GM19395 (cell line): ENCODE measurements around the gene INTS7.
"Not testable (repeated sequence)": the region's sequence is repeated elsewhere in the genome, so short reads cannot be mapped to it uniquely, and the experiment has no call there.

ENCODE experiments used
- ATAC-seq: cut with Tn5 transposase; IDR thresholded peaks from one replicate; pipeline ENCODE4 v1.9.1; 2021; ENCODE audit warnings: mild to moderate bottlenecking, moderate library complexity; ENCODE audit not compliant: unreplicated experiment

INTS7 gene

DNA sequence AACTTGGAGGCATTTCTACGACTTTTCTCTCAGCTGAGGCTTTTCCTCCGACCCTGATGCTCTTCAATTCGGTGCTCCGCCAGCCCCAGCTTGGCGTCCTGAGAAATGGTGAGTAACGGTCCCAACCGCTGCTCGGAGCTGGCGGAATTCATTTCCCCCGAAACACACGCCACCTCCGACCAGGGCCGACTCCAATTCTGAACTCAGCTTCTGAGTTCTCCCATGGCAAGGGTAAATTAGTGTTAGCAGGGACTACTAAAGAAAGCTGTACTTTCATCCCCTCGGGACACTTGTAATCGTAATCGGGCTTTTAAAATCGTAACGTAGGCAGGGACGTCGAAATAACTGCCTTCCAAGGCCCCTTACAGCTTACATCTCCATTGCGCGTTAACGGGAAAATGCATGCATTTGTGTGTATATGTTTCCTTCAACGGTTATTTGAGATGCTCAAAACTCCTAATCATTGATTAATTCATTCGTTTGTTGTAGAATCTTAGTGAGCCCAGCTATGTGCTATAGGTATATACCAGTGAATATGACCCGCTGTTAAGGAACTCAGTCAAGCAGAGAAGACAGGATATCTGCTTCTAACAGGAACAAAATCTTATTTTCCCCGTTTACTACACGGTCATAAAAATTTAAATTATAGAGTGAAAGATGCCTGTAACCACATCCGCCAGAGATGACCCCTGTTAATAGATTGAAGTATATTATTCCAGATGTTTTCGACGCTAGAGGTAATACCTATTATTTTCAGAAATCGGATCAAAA lies 663 bp upstream of the INTS7 start:
- ATAC-seq: peak; percentile 24

DNA sequence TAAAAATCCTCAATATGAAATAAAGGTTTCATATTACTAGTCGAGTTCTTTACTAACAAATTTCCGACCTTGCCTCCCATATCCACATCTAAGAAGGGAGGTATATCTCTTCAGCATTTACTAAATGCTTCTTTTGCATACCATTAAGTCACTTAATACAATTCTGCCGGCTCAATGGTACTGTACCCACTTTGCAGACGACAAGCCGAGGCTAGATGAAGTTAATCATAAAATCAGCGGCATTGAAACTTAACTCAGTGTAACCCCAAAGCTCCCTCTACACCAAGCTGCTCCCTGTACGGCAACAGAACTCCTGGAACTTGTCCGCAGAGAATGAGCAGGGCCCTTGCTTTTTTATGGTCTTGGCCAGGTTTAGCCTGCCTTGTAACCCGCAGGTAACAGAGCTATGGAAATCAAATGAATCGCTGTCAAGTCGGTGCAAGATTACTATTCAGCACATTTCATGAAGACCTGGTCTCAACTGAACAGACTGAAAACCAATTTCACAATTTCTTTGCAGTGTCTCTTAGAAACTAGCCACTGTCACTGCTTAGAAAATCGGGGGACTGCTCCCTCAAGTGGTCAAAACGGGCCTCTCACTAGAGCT lies 738 bp downstream of the INTS7 start:
- ATAC-seq: peak; percentile 16

DNA sequence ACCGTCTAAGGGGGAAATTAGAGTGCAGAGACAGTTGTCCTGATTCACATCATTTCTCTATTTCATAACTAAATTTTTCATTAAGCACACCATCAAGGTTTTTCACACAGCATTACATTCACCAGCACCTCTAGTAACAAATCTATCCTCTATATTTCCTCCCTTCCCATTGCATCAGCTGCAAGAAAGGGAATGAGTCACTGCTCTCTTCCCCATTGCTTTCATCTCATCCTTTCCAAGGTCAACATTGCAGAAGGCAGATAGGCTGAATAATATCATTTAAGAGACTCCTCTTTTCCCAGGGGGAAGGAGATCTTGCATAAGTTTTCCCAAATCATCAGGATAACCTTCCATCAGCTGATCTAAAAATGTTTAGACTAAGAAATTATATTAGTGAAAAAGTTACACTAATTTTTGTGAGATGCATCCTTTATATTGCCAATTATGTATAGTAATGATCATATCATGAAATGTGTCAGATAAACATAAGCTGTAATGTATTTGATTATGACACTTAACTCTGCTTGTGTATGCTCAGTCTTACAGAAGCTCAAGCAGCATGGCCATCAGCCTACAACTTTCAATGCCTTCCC lies 4.3 kb downstream of the INTS7 start:
- no peak for ATAC-seq

DNA sequence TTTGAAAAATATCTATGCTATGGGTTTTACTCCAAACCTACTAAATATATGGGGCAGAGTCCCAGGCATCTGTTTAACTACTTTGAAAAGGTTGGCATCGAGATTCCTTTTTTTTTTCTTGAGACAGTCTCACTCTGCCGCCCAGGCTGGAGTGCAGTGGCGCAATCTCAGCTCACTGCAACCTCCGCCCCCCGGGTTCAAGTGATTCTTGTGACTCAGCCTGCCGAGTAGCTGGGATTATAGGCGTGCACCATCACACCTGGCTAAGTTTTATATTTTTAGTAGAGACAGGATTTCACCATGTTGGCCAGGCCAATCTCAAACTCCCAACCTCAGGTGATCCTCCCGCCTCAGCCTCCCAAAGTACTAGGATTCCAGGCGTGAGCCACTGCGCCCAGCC lies 7.6 kb downstream of the INTS7 start:
- ATAC-seq: not testable (repeated sequence)

DNA sequence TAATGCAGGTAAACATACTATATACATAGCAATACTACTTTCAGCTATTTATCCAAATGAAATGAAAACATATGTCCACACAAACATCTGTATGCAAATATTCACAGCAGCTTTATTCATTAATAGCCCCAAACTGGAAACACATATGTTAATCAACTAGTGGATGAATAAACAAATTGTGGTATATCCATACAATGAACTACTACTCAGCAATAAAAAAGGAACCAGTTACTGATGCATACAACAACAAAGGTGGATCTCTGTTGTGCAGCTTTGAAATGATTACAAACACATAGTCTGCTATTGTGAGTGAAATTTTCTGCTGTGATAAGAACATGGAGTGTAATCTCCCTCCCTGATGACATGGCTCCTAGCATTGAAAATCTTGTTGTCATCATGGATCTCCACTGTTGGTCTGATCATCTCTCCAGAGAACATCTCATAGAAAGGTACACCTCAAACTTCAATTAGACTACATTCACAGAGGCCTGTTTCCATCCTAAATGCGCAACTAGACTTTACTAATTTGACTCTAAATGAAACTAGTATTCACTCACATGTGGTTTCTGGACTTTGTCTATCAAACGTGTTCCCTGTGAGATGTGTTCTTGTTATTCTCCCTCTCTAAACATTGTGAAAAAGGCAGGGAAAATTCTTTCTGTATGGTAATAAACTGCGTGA lies 10.7 kb downstream of the INTS7 start:
- no peak for ATAC-seq

DNA sequence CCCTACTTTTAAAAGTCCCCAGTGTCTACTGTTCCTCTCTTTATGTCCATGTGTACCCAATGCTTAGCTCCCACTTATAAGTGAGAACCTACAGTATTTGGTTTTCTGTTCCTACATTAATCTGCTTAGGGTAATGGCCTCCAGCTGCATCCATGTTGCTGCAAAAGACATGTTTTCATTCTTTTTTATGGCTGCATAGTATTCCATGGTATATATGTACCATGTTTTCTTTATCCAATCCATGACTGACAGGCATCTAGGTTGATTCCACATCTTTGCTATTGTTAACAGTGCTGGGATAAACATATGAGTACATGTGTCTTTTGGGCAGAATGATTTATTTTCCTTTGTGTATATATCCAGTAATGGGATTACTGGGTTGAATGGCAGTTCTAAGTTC lies 12.4 kb downstream of the INTS7 start:
- ATAC-seq: not testable (repeated sequence)

DNA sequence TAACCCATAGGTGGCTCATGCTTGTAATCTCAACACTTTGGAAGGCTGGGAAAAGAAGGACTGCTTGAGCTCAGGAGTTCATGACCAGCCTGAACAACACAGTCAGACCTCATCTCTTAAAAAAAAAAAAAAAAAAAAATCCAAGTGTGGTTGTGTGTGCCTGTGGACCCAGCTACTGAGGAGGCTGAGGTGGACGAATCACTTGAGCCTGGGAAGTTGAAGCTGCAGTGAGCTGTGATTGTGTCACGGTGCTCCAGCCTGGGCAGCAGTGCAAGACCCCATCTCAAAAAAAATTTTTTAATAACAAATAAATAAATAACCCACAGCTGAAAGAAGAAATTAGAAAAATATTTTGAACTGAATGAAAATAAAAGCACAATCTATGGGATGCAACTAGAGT lies 13.8 kb downstream of the INTS7 start:
- no peak for ATAC-seq

DNA sequence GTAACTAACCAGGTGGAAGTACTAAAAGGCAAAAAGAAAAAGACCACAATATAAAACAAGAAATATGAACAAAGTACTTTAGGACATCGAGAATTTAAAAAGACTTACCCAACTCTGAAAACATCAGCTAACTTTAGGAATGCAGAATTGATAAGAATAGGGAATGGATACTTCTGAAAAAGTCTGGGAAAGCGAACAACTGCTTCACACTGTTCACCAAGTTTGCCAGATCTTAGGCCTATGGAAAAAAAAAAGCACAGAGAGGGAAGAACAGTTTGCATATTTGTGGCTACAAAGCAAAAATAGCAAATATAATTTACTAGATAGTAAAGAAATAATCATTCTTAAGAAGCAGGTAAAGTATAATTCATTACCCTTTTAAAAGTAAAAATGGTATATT lies 14.4 kb downstream of the INTS7 start:
- no peak for ATAC-seq

DNA sequence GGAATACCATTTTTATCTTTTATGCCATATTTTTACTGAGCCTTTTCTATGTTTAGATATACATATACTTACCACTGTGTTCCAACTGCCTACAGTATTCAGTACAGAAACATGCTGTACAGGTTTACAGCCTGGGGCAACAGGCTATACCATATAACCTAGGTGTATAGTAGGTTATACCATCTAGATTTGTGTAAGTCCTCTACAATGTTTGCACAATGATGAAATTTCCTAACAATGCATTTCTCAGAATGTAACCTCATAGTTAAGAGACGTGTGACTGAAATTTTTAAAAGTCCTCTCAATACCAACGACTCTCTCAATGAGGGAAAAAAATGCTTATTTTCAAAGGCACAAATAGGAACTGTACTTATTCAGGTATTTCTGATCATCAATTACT lies 21.7 kb downstream of the INTS7 start:
- ATAC-seq: no peak

DNA sequence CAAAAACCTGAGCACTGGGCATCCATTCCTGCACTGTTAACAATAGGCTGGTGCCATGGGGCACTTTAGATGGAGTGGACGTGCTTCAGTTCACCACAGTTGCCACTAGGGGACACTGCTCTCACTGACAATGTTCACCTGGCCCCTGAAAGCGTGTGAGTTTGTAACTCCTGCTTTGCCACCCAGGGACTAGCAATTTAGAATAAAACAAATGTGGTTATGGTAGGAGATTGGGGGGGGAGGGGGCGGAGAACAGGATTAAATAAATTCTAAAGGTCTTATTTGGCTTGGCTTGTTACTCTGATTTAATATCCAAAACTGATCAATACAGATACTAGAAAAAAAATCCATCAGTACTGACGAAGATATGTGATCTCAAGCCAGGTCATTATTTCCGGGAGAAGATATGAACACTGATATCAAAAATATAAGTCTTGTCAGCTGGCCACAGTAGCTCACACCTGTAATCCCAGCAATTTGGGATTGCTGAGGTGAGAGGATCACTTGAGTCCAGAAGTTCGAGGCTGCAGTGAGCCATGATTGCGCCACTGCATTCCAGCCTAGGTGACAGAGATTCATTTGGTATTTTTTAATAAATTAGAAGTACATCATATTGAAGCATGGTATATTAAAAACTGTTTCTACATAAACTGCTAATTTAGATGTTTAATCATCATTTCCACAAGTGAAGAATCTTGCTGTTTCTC lies 23.2 kb downstream of the INTS7 start:
- ATAC-seq: peak; percentile 92

DNA sequence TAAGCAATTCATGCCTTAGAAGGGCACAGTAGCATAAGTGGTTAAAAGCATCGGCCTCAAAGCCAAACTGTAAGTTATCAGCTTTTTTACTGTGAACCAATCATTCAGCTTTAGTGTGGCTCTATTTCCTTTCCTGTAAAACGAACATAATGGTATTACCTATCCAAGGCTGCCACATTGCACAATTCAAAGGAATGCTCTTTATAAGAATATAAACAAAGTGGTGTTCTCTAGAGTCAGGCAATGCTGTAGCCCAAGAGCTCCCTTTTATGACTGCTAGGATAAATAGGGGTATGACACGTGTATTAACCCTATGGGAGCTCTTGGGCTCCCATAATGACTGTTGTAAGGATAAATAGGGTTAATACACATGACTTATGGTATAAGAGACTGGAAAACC lies 25.4 kb downstream of the INTS7 start:
- ATAC-seq: no peak

DNA sequence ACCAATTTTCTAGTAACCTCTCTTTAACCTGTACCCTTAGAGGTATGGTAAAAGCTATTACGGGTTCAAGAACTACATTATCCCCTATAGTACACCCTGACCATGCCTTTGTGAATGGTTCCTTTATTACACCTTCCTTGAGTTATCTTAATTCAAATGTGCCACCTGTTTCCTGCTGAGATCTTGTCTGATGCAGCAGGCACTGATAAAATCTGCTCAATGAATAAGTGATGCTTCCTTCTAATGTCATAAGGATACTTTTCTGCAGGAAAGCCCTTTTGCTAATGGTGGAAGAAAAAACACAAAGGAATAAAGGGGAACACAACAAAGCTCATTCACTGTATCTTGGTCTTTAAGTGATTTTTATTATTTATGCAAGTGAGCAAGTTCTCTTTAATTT lies 25.8 kb downstream of the INTS7 start:
- no peak for ATAC-seq

DNA sequence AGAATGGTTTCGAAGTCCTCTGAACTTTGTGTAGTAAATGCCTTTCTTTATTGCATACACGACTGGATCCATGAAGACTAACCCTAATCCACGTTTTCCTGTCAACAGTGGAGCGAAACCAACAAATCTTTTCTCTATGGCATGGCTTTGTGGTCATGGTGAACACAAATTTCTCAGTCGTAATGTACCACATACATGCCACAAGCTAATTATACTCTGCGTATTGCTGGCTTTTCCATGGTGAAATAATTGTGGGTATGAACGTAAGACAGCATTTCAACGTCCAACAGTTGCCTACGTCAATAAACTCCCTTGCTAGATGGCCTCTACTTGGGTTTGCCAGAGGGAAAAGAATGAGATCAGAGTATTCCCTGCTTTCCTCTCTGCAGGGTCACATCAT lies 27.5 kb downstream of the INTS7 start:
- no peak for ATAC-seq

DNA sequence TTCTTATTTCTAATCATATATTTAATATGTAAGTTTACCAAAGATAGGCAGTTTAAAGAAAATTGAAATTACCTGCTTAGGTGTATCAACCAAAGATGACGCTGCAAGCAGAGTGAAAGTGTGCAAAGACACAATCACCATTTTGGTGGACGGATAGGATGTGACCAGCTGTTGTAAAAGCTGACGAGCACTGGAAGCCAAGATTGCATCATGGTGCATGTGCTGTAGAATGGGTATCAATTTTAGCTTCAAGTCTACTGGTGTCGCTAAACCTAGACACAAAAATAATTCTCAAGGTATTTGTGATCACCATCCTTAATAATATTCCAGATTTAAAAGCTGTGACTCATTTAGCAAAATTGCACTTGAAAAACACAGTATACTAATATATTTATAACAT lies 28.2 kb downstream of the INTS7 start:
- ATAC-seq: no peak

DNA sequence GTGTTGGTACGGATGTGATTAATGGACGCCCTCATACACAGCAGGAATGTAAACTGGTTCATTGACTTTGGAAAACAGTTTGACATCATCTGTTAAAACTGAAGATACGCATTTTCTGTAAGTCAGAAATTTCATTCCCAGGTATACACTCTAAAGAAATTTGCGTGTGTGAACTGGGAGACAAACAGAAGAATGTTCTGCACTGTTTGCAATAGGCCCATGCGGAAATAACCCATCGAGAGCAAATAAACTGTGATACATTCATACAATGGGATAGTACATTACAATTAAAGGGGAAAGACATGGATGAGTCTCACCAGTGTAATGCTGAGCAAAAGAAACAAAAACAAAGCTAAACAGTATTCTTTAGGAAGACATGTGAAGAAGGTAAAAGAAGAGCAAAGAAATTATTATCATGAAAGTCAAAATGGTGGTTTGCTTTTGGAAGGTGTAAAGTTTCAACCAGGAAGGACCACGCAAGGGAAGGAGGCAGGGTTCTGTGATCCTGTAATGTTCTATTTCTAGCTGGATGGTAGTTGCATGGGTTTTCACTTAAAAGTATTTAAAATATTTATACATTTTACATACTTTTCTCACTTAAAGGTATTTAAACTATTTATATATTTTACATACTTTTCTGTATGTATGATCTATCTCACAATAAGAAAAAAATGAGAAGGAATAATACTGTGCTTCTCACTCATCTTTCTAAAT lies 30.3 kb downstream of the INTS7 start:
- no peak for ATAC-seq

DNA sequence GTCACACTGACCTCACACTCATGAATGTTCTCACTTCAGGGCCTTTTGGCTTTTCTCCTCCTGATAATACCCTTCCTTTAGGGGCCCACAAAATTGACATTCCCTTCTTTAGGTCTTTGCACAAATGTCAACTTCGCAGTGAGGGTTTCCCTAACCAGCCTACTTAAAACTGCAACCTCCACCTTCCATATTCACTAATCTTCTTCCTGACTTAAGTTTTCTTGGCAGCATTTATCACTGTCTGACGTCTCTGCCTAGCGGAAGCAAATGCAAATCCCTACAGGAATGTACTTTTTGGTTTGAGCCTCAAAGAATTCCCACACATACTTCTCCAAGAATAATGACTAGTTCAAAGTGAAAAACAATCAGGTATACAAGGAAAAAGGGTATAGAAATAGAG lies 32.8 kb downstream of the INTS7 start:
- ATAC-seq: no peak

DNA sequence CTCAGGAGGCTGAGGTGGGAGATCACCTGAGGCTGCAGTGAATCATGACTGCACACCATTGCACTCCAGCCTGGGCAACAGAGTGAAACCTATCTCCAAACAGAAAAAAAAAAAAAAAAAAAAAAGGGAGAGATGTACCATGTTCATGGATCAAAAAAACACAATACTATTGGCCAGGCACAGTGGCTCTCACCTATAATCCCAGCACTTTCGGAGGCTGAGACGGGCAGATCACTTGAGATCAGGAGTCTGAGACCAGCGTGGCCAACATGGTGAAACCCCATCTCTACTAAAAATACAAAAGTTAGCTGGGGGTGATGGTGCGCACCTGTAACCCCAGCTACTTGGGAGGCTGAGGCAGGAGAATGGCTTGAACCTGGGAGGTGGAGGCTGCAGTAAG lies 37.9 kb downstream of the INTS7 start:
- not testable (repeated sequence) for ATAC-seq

DNA sequence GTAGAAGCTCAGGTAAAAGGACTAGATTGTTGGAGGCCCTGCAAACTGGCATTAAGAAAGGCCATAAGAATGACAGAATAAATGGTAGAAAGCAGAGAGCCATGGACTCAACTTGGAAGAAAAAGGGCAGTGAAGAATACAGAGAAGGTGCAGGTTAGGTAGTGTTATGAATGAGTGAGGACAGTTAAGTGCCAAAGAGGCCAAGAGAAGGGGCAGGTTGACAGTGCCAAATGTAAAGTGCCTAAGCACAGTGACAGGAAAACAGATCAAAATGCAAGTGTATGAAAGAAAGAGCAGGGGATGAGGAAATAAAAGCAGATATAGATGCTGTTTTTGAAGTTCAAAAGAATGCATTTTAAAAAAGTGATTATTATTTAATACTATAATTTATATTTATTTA lies 43.7 kb downstream of the INTS7 start:
- no peak for ATAC-seq

DNA sequence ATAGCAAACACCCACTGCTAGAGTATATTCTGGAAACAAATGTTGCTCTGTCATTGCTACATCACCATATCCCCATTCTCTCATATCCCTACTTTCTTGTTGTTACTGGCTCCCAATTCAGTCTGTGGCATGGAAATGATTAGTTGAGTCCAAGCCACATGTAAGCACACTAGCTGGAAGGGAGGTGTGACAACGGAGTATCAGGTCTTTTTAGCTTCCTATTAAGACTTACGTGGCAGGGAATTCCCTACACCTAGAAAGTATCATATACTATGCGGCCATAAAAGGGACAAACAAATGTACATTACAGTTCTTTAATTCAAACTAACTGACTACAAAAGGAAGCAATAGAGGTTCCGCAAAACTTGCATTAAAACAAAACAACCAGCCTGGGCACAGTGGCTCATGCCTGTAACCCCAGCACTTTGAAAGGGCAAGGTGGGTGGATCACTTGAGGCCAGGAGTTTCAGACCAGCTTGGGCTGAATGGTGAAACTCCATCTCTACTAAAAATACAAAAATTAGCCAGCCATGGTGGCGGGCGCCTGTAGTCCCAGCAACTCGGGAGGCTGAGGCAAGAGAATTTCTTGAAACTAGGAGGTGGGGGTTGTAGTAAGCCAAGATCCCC lies 48.6 kb downstream of the INTS7 start:
- no peak for ATAC-seq
